Dedifferentiated amniotic fluid mesenchymal stem cell (primary cell): ENCODE results near the gene TMEM60.
"Not testable (repeated sequence)": the region's sequence is repeated elsewhere in the genome, so short reads cannot be mapped to it uniquely, and the experiment has no call there.

ENCODE experiments used
- DNase-seq: peaks from one replicate; pipeline ENCODE4 v3.0.0-alpha.2; 2016; ENCODE audit errors: extremely low spot score

TMEM60 gene

GRCh38 chr7:77798394-77799077, at the start of gene TMEM60, which contains the start of gene PHTF2:
TMEM60 (minus strand) TSS chr7:77798434; CDS start chr7:77794373, 4,061 bp downstream.
PHTF2 (plus strand) TSS chr7:77798773.
- peak; percentile 100 for DNase-seq

GRCh38 chr7:77846317-77847092, 48.3 kb upstream of the TMEM60 start:
- no peak for DNase-seq

- no peak for DNase-seq
These were observed 45.0 kb upstream of the TMEM60 start for GRCh38 chr7:77843194-77843593.

GRCh38 chr7:77839919-77840318, 41.7 kb upstream of the TMEM60 start:
- DNase-seq = no peak

- no peak for DNase-seq
These were observed 40.8 kb upstream of the TMEM60 start for GRCh38 chr7:77838929-77839491.

- DNase-seq = no peak
These were observed 39.7 kb upstream of the TMEM60 start for GRCh38 chr7:77837966-77838365.

GRCh38 chr7:77837275-77837674, 39.0 kb upstream of the TMEM60 start:
- no peak for DNase-seq

GRCh38 chr7:77836425-77836824, 38.2 kb upstream of the TMEM60 start:
- not testable (repeated sequence) for DNase-seq

- no peak for DNase-seq
These were observed 34.9 kb upstream of the TMEM60 start for GRCh38 chr7:77833136-77833535.

GRCh38 chr7:77831953-77832352, 33.7 kb upstream of the TMEM60 start:
- DNase-seq = no peak

- DNase-seq = no peak
These were observed 33.2 kb upstream of the TMEM60 start for GRCh38 chr7:77831481-77831880.

GRCh38 chr7:77830649-77831355, 32.6 kb upstream of the TMEM60 start:
- no peak for DNase-seq

GRCh38 chr7:77827999-77828398, 29.8 kb upstream of the TMEM60 start:
- no peak for DNase-seq

GRCh38 chr7:77826300-77826699, 28.1 kb upstream of the TMEM60 start:
- no peak for DNase-seq

- DNase-seq = no peak
These were observed 26.9 kb upstream of the TMEM60 start for GRCh38 chr7:77825131-77825530.

GRCh38 chr7:77824636-77825035, 26.4 kb upstream of the TMEM60 start:
- DNase-seq = no peak

- DNase-seq = no peak
These were observed 25.6 kb upstream of the TMEM60 start for GRCh38 chr7:77823787-77824186.

- DNase-seq = no peak
These were observed 24.0 kb upstream of the TMEM60 start for GRCh38 chr7:77822269-77822668.

GRCh38 chr7:77820967-77821366, 22.7 kb upstream of the TMEM60 start:
- no peak for DNase-seq

GRCh38 chr7:77819021-77819420, 20.8 kb upstream of the TMEM60 start:
- DNase-seq = no peak

- no peak for DNase-seq
These were observed 14.9 kb upstream of the TMEM60 start for GRCh38 chr7:77813180-77813579.

GRCh38 chr7:77812290-77812685, 14.1 kb upstream of the TMEM60 start:
- peak; percentile 84 for DNase-seq
